ENCODE data around the gene RERG.

RERG gene

GRCh38 chr12:15143467-15143866 is 77.8 kb downstream of the RERG start:
- no peak for TF ChIP-seq CTCF (IDR thresholded peaks at IDR 0.05; ENCODE audit: borderline replicate concordance, control extremely low read depth, extremely low read depth, insufficient read depth, missing control alignments)
- in situ Hi-C loops (cut with MboI; ENCODE audit: low sequenced_read_pairs, unreplicated experiment), result no loop called here
- DNase-seq (ENCODE audit: low spot score), result no peak

GRCh38 chr12:15142711-15143110 is 78.5 kb downstream of the RERG start:
- in situ Hi-C loops (cut with MboI; ENCODE audit: low sequenced_read_pairs, unreplicated experiment), result no loop called here

GRCh38 chr12:15131431-15131830 is 89.8 kb downstream of the RERG start:
- no peak for DNase-seq (ENCODE audit: low spot score)
- in situ Hi-C loops (cut with MboI; ENCODE audit: low sequenced_read_pairs, unreplicated experiment), result no loop called here
- TF ChIP-seq CTCF (IDR thresholded peaks at IDR 0.05; ENCODE audit: borderline replicate concordance, control extremely low read depth, extremely low read depth, insufficient read depth, missing control alignments), result no peak

More at GRCh38 chr12:15142711-15143110, 78.5 kb downstream of the RERG start:
- no peak for DNase-seq (ENCODE audit: low spot score)
- no peak for TF ChIP-seq CTCF (IDR thresholded peaks at IDR 0.05; ENCODE audit: borderline replicate concordance, control extremely low read depth, extremely low read depth, insufficient read depth, missing control alignments)

DNA sequence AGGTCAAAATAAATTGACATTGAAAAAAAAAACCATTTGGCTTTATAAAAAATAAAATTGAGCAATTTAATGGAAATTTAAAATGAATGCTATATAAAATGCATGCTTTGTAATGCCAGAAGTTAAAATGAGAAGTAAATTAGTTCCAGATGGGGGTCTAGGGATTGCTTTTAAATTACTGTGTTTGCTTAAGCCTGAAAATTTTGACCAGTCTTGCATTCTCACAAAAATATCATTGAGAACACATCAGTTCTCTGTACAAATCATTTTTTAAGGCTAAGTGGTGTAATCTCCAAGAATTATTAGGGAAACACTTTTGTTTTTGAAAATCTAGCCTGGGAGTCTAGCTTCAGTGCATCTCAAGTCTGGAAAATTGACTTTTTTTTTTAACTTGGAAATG is 90.7 kb downstream of the RERG start:
- no peak for TF ChIP-seq CTCF (IDR thresholded peaks at IDR 0.05; ENCODE audit: borderline replicate concordance, control extremely low read depth, extremely low read depth, insufficient read depth, missing control alignments)
- DNase-seq (ENCODE audit: low spot score), result no peak
- in situ Hi-C loops (cut with MboI; ENCODE audit: low sequenced_read_pairs, unreplicated experiment), result no loop called here

DNA sequence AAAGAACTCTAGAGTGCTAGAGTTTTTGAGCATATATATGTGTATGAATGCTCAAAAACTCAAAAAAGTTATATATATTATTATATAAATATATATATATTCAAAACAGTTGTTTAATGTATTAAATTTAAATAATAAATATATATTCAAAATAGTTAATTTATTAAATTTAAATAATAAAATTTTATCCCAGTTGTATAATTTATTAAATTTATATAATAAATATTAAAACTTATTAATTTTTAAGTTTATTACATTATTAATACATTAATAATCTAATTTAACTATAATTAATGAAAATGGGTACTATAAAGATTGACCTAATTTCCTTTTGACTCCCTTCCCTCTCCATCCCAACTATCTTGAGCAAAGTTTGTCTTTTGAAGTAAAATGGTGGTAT is 97.8 kb downstream of the RERG start:
- DNase-seq (ENCODE audit: low spot score), result no peak
- TF ChIP-seq CTCF (IDR thresholded peaks at IDR 0.05; ENCODE audit: borderline replicate concordance, control extremely low read depth, extremely low read depth, insufficient read depth, missing control alignments), result no peak
- in situ Hi-C loops (cut with MboI; ENCODE audit: low sequenced_read_pairs, unreplicated experiment), result no loop called here

DNA sequence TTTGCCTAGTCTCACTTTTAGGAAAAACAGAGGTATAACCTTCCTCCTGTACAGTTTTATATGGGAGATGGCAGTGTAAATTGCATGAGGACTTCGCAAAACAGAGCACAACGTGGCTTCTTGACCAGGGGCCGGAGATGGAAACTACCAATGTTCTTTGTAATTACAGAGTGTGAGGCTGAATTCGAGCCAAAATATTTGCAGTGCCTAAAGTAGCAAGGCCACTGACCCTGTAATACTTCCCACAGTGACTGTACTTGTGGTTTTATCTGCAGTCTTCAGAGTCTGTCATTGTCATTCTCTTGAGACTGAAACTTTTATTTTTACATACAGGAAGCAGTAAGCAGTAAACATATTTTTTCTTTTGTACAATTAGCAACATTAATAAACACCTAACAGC is 98.9 kb downstream of the RERG start:
- DNase-seq (ENCODE audit: low spot score), result no peak

More for the DNA sequence above, 98.9 kb downstream of the RERG start:
- in situ Hi-C loops (cut with MboI; ENCODE audit: low sequenced_read_pairs, unreplicated experiment), result no loop called here
- no peak for TF ChIP-seq CTCF (IDR thresholded peaks at IDR 0.05; ENCODE audit: borderline replicate concordance, control extremely low read depth, extremely low read depth, insufficient read depth, missing control alignments)
